AG04450 (cell line): ENCODE measurements around the gene RWDD4. TPM values are rescaled to one million over a fixed set of nuclear protein-coding genes. Genes with fewer than 3 reads are reported as not detected.
A peak's percentile ranks its signal among the peaks of the same experiment; 100 is the strongest.

Experiments
- CTCF ChIA-PET: fragments of 300-600, 350-600 bp; formaldehyde crosslinking; extraction: SDS; loops from one replicate; lab custom pipeline; 2022; ENCODE audit warnings: antibody characterized with exemption, inconsistent platforms; lab: Charles Lee
- POLR2A ChIA-PET: fragments of 350-600 bp; formaldehyde crosslinking; extraction: SDS; loops from one replicate; lab custom pipeline; 2021; ENCODE audit warnings: antibody characterized with exemption, inconsistent platforms; lab: Yijun Ruan, JAX
- DNase-seq: peaks from one replicate; pipeline ENCODE4 v3.0.0-alpha.2; 2011; ENCODE audit warnings: low read depth, low spot score
- H3K27ac ChIP-seq: one replicate; pipeline ENCODE4 v1.5.1; 2012; ENCODE audit warnings: low read depth, low read length, control low read depth
- H3K27me3 ChIP-seq: one replicate; pipeline ENCODE4 v1.6.0; 2012; ENCODE audit warnings: low read length; ENCODE audit not compliant: control insufficient read depth, insufficient read depth
- H3K4me3 ChIP-seq: 2 replicates; pipeline ENCODE4 v1.5.1; 2011; ENCODE audit warnings: mild to moderate bottlenecking, low read depth, low read length, control low read depth
- H3K9me3 ChIP-seq: 2 replicates; pipeline ENCODE4 v1.5.1; 2012; ENCODE audit warnings: low read length; ENCODE audit not compliant: control insufficient read depth, insufficient read depth
- polyA plus RNA-seq: library from polyadenylated mRNA; depleted of rRNA; stranded (reverse); fragments of >200 nt; gene quantifications from 2 replicates; pipeline ENCODE4 v1.2.3, GENCODE V29; 2011
- TF ChIP-seq, protein P1 (sequence below): IDR thresholded peaks from 2 replicates; pipeline ENCODE4 v1.5.1; 2011; ENCODE audit warnings: low read depth, low read length, control low read depth, inconsistent platforms

Gene RWDD4
- polyA plus RNA-seq, 1 experiment, result 17.0 TPM

DNA sequence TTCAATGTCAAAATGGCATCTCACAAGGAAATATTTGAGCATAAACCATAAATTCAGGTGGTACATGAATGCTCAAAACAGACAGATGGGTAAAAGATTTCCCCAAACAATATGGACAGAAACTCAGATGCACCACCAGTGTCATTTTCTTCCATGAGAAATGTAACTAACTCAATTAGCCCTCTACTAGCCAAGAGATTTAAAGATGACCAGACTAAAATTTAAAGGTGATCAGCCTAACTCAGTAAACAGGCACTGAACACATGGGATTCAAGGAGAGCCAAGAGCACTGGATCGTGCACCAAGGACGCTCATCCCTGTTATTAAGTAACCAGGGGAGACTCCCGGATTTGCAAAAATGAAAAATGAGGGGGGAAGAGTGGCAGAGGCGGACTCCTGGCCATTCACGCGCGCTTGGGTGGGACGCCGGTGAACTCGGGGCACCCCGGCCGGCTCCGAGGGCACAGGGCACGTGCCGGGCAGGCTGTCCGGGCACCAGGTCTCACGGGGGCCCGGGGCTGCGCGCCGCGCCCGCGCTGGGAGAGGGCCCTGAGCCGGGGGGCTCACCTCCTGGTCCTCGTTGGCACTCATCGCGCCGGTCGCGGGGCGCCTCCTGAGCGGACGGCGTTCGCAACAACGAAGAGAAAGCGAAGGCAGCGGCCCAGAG, 490 bp downstream of the RWDD4 start:
- H3K4me3 ChIP-seq, result peak overlapping the region; percentile 60
- no peaks in the 10 kb centered on the region for H3K27me3 ChIP-seq
- TF ChIP-seq, protein P1, sequence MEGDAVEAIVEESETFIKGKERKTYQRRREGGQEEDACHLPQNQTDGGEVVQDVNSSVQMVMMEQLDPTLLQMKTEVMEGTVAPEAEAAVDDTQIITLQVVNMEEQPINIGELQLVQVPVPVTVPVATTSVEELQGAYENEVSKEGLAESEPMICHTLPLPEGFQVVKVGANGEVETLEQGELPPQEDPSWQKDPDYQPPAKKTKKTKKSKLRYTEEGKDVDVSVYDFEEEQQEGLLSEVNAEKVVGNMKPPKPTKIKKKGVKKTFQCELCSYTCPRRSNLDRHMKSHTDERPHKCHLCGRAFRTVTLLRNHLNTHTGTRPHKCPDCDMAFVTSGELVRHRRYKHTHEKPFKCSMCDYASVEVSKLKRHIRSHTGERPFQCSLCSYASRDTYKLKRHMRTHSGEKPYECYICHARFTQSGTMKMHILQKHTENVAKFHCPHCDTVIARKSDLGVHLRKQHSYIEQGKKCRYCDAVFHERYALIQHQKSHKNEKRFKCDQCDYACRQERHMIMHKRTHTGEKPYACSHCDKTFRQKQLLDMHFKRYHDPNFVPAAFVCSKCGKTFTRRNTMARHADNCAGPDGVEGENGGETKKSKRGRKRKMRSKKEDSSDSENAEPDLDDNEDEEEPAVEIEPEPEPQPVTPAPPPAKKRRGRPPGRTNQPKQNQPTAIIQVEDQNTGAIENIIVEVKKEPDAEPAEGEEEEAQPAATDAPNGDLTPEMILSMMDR, result no peak
- ChIA-PET POLR2A (no interaction called here), CTCF (interaction anchor here (0.8 kb wide), 1 partner anchor 189 kb away, joined by 3 read pairs; no protein-coding TSS in a partner anchor)
- H3K9me3 ChIP-seq, result no peaks in the 10 kb centered on the region
- no peak overlapping the region for H3K27ac ChIP-seq
- no peak for DNase-seq

DNA sequence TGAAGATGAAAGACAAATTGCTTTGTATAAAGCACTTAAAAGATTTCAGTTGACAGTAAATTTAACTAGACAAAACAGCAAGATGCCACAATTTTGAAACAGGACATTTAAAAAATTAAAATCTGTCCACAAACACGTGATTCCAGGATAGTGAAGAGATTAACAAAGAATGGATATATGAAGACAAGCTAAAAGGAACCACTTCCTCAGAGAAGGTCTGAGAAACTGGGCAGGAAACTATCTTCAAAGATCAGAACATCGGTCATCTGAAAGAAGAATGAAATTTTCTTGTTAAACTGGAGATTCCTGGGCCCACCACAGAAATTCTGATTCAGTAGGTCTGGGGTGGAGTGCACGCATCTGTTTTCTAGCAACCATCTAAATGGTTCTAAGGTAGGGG, 1.4 kb downstream of the RWDD4 start:
- ChIA-PET POLR2A (no interaction called here), CTCF (no interaction called here)
- Histone ChIP-seq H3K27ac (no peak overlapping the region), H3K4me3 (peak overlapping the region; percentile 22; the same call in 1 of the 2 replicates), H3K27me3 (no peaks in the 10 kb centered on the region), H3K9me3 (no peaks in the 10 kb centered on the region)
- TF ChIP-seq, protein P1, result no peak
- no peak for DNase-seq

DNA sequence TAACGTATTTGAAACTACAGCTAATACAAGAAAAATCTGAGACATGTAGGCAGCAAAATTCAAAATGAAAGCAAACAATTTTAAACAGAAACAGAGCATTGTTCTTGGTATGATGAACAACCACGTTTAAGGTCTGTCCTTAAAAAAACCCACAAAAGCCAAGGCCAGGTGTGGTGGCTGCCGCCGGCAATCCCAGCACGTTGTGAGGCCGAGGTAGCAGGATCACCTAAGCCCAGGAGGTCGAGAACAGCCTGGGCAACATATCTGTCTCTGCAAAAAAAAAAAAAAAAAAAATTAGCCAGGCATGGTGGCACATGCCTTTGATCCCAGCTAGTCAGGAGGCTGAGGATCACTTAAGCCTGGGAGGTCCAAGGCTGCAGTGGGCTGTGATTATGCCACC, 13.7 kb downstream of the RWDD4 start:
- no peak for DNase-seq
- ChIA-PET CTCF (no interaction called here), POLR2A (no interaction called here)

DNA sequence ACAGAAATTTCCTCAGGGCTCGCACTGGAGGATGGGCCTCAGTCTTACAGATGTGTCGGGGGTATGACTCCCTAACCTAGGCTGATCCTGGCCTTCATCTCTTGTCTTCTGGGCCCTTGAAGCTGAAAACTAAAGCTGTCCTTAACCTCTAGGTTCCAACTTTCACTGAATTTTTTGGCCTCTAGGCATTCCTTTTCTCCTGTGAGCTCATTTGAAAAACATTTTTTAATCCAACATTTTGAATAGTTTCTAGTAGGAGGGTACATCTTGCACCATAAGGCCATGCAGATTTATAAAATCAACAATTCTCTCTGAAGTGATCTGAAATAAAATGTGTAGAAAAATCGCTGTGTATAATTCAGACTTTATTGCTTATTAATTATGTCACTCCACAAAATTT, 19.7 kb downstream of the RWDD4 start:
- Histone ChIP-seq H3K4me3 (no peak overlapping the region), H3K9me3 (no peaks in the 10 kb centered on the region), H3K27ac (no peak overlapping the region), H3K27me3 (no peaks in the 10 kb centered on the region)
- no peak for DNase-seq
- CTCF ChIA-PET, result interaction anchor here (1.0 kb wide), 1 partner anchor 39 kb away, joined by 3 read pairs; no protein-coding TSS in a partner anchor
- POLR2A ChIA-PET, result no interaction called here
- TF ChIP-seq, protein P1, result no peak

More for the DNA sequence above, 13.7 kb downstream of the RWDD4 start:
- TF ChIP-seq, protein P1, result no peak
- Histone ChIP-seq H3K9me3 (no peaks in the 10 kb centered on the region), H3K27me3 (no peaks in the 10 kb centered on the region), H3K4me3 (no peak overlapping the region), H3K27ac (no peak overlapping the region)

DNA sequence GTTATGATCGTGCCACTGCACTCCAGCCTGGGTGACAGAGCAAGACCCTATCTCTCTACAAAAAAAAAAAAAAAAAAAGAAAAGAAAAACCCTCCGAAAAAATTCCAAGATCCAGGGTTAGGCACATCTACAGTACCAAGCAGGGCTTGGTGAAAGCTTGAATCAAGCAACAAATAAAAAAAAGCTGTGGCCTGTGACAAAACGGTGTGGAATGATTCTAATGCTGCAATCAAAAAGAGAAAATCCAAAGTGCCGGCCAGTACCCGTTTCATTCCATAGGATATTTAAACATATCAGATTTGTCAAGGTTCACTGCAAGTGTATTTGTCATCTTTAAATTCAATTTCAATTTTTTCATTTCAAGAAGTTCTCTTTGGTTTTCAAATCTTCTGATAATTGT, 20.5 kb downstream of the RWDD4 start:
- no peaks in the 10 kb centered on the region for H3K9me3 ChIP-seq
- POLR2A ChIA-PET, result interaction anchor here (0.6 kb wide), 1 partner anchor 23 kb away, joined by 8 read pairs; no protein-coding TSS in a partner anchor
- TF ChIP-seq, protein P1, result no peak
- DNase-seq, result no peak
- no peak overlapping the region for H3K4me3 ChIP-seq
- no peaks in the 10 kb centered on the region for H3K27me3 ChIP-seq
- H3K27ac ChIP-seq, result no peak overlapping the region
- CTCF ChIA-PET, result interaction anchor here (0.6 to 1.0 kb wide), 2 partner anchors 21 to 38 kb away, joined by 3 read pairs; no protein-coding TSS in a partner anchor
